ENCODE measurements around the gene ZFTA.
A peak's percentile ranks its signal among the peaks of the same experiment; 100 is the strongest.
"Not testable (repeated sequence)": the region's sequence is repeated elsewhere in the genome, so short reads cannot be mapped to it uniquely, and the experiment has no call there.

ZFTA gene

GRCh38 chr11:63768237-63769041, at the start of gene ZFTA:
Gene ZFTA, minus strand, starts transcription at chr11:63768775. Its CDS starts 153 bp downstream, at chr11:63768622.
- peak; percentile 35 for DNase-seq

- DNase-seq = no peak
These were observed 49.4 kb upstream of the ZFTA start for GRCh38 chr11:63817758-63818498.

- no peak for DNase-seq
These were observed 48.2 kb upstream of the ZFTA start for GRCh38 chr11:63816732-63817131.

- DNase-seq = no peak
These were observed 47.6 kb upstream of the ZFTA start for GRCh38 chr11:63816166-63816565.

GRCh38 chr11:63814383-63814736, 45.8 kb upstream of the ZFTA start:
- no peak for DNase-seq

GRCh38 chr11:63813563-63814382, 45.2 kb upstream of the ZFTA start:
- DNase-seq = peak; percentile 32

- peak; percentile 65 for DNase-seq
These were observed 44.5 kb upstream of the ZFTA start, which contains the start of gene SPINDOC for GRCh38 chr11:63813035-63813562. Gene SPINDOC, plus strand, starts transcription at chr11:63813456. Its CDS starts 231 bp downstream, at chr11:63813687.

GRCh38 chr11:63811522-63811921, 42.9 kb upstream of the ZFTA start:
- no peak for DNase-seq

GRCh38 chr11:63810383-63810782, 41.8 kb upstream of the ZFTA start:
- DNase-seq = not testable (repeated sequence)

GRCh38 chr11:63805844-63806415, 37.4 kb upstream of the ZFTA start:
- no peak for DNase-seq

GRCh38 chr11:63804259-63804658, 35.7 kb upstream of the ZFTA start:
- no peak for DNase-seq

GRCh38 chr11:63802637-63803414, 34.3 kb upstream of the ZFTA start:
- no peak for DNase-seq

- no peak for DNase-seq
These were observed 32.3 kb upstream of the ZFTA start for GRCh38 chr11:63800921-63801320.

GRCh38 chr11:63795066-63795465, 26.5 kb upstream of the ZFTA start:
- DNase-seq = no peak

GRCh38 chr11:63793161-63793560, 24.6 kb upstream of the ZFTA start:
- DNase-seq = no peak

- no peak for DNase-seq
These were observed 23.1 kb upstream of the ZFTA start for GRCh38 chr11:63791495-63792167.

- DNase-seq = no peak
These were observed 17.2 kb upstream of the ZFTA start for GRCh38 chr11:63785823-63786222.

- no peak for DNase-seq
These were observed 15.5 kb upstream of the ZFTA start for GRCh38 chr11:63783925-63784592.

GRCh38 chr11:63782749-63783148, 14.2 kb upstream of the ZFTA start:
- no peak for DNase-seq

- no peak for DNase-seq
These were observed 10.5 kb upstream of the ZFTA start for GRCh38 chr11:63779039-63779438.

GRCh38 chr11:63775191-63775590, 6.6 kb upstream of the ZFTA start:
- DNase-seq = no peak

All from stimulated activated CD4-positive, alpha-beta T cell treated with anti-CD3 and anti-CD28 coated beads, Interleukin-1b, Interleukin-23, amount 100 ng/mL, for 48 hours (primary cell).